Brain microvascular endothelial cell (primary cell): ENCODE measurements around the gene CECR2.

Experiments
- DNase-seq: peaks from one replicate; pipeline ENCODE4 v3.0.0-alpha.2; 2020
- H3K27ac ChIP-seq: fragments of 250-450 bp; sonication (Bioruptor Pico); 2 replicates; pipeline ENCODE4 v1.5.1; 2020; ENCODE audit warnings: mild to moderate bottlenecking, moderate library complexity
- H3K27me3 ChIP-seq: fragments of 250-450 bp; sonication (Bioruptor Pico); replicated peaks from 2 replicates; pipeline ENCODE4 v1.5.1; 2020; ENCODE audit warnings: mild to moderate bottlenecking
- H3K36me3 ChIP-seq: fragments of 250-450 bp; sonication (Bioruptor Pico); replicated peaks from 2 replicates; pipeline ENCODE4 v1.5.1; 2020; ENCODE audit warnings: mild to moderate bottlenecking
- H3K4me3 ChIP-seq: 2 replicates; pipeline ENCODE4 v1.5.1; 2011; ENCODE audit warnings: low read depth, mild to moderate bottlenecking, control low read depth, low read length, moderate library complexity
- CTCF ChIP-seq: IDR thresholded peaks from 2 replicates; pipeline ENCODE4 v1.5.1; 2011; ENCODE audit warnings: low read depth, mild to moderate bottlenecking, moderate library complexity, low read length, control low read depth, inconsistent platforms; ENCODE audit errors: missing control alignments
- in situ Hi-C: cut with HindIII; loops from 2 replicates; pipeline ENCODE4 v1.10.0; 2017; ENCODE audit warnings: low sequenced_read_pairs, low pct_ligation_motif_present

CECR2 gene

GRCh38 chr22:17369439-17370025, at the start of gene CECR2:
Gene CECR2 (plus strand): TSS chr22:17369460. CDS start chr22:17369784, 324 bp downstream.
- in situ Hi-C loops, result no loop called here
- Histone ChIP-seq H3K4me3 (no peak within 1 kb of the TSS), H3K36me3 (no peaks in the 10 kb centered on the region), H3K27me3 (peaks cover 50% of the 10 kb centered on the region), H3K27ac (no peak within 1 kb of the TSS)
- no peak for DNase-seq
- no peak for TF ChIP-seq CTCF

GRCh38 chr22:17319546-17319945, 49.7 kb upstream of the CECR2 start:
- no peak overlapping the region for H3K4me3 ChIP-seq
- no peak overlapping the region for H3K27ac ChIP-seq
- no peaks in the 10 kb centered on the region for H3K27me3 ChIP-seq
- in situ Hi-C loops, result no loop called here
- TF ChIP-seq CTCF, result no peak
- H3K36me3 ChIP-seq, result no peaks in the 10 kb centered on the region
- no peak for DNase-seq

- Histone ChIP-seq H3K27me3 (no peaks in the 10 kb centered on the region), H3K27ac (no peak overlapping the region)
- in situ Hi-C loops, result no loop called here
Measured at GRCh38 chr22:17322511-17322910, 46.7 kb upstream of the CECR2 start.

GRCh38 chr22:17331690-17332089, 37.6 kb upstream of the CECR2 start:
- no peaks in the 10 kb centered on the region for H3K27me3 ChIP-seq
- H3K36me3 ChIP-seq, result no peaks in the 10 kb centered on the region
- in situ Hi-C loops, result no loop called here
- no peak overlapping the region for H3K27ac ChIP-seq
- no peak for TF ChIP-seq CTCF
- DNase-seq, result no peak
- H3K4me3 ChIP-seq, result no peak overlapping the region

More at GRCh38 chr22:17322511-17322910, 46.7 kb upstream of the CECR2 start:
- no peak for TF ChIP-seq CTCF
- Histone ChIP-seq H3K36me3 (no peaks in the 10 kb centered on the region), H3K4me3 (no peak overlapping the region)
- DNase-seq, result no peak

- no peak for TF ChIP-seq CTCF
- no peaks in the 10 kb centered on the region for H3K36me3 ChIP-seq
- in situ Hi-C loops, result no loop called here
- no peak overlapping the region for H3K4me3 ChIP-seq
- no peaks in the 10 kb centered on the region for H3K27me3 ChIP-seq
- no peak overlapping the region for H3K27ac ChIP-seq
- no peak for DNase-seq
Measured at GRCh38 chr22:17332109-17332800, 37.0 kb upstream of the CECR2 start.

- no peak overlapping the region for H3K27ac ChIP-seq
- H3K27me3 ChIP-seq, result no peaks in the 10 kb centered on the region
- no peak overlapping the region for H3K4me3 ChIP-seq
- no peaks in the 10 kb centered on the region for H3K36me3 ChIP-seq
- no peak for DNase-seq
- no peak for TF ChIP-seq CTCF
- in situ Hi-C loops, result no loop called here
Measured at GRCh38 chr22:17334059-17334458, 35.2 kb upstream of the CECR2 start.
